Activated CD8-positive, alpha-beta T cell treated with anti-CD3 and anti-CD28 coated beads for 36 hours (primary cell): Measurements from ENCODE around the gene IFT57. TPM values are rescaled to one million over a fixed set of nuclear protein-coding genes. Genes with fewer than 3 reads are reported as not detected.

Experiments used
- ATAC-seq: fragments of 200-7000 bp; cut with Tn5 transposase; one replicate; pipeline ENCODE4 v1.10.0; 2021; ENCODE audit warnings: mild to moderate bottlenecking, moderate library complexity
- CTCF ChIA-PET: fragments of 350-600 bp; sonication (Branson Sonifier 250); formaldehyde crosslinking; loops from one replicate; lab custom pipeline; 2021; ENCODE audit warnings: antibody characterized with exemption; lab: Charles Lee
- POLR2A ChIA-PET: fragments of 350-600 bp; sonication (Branson Sonifier 250); formaldehyde crosslinking; loops from one replicate; lab custom pipeline; 2021; ENCODE audit warnings: antibody characterized with exemption; lab: Charles Lee
- DNase-seq: peaks from one replicate; pipeline ENCODE4 v3.0.0-alpha.2; 2020
- H3K27ac Mint-ChIP-seq: one replicate; pipeline ENCODE4 v1.8.0; 2021; ENCODE audit warnings: mild to moderate bottlenecking, mixed read lengths
- H3K27me3 Mint-ChIP-seq: one replicate; pipeline ENCODE4 v1.8.0; 2021; ENCODE audit warnings: mixed read lengths
- H3K36me3 Mint-ChIP-seq: one replicate; pipeline ENCODE4 v1.8.0; 2021; ENCODE audit warnings: low read depth, mixed read lengths
- H3K4me1 Mint-ChIP-seq: one replicate; pipeline ENCODE4 v1.8.0; 2021; ENCODE audit warnings: low read depth, mixed read lengths
- H3K4me3 Mint-ChIP-seq: one replicate; pipeline ENCODE4 v1.8.0; 2021; ENCODE audit warnings: mild to moderate bottlenecking, moderate library complexity, mixed read lengths
- H3K9me3 Mint-ChIP-seq: one replicate; pipeline ENCODE4 v1.8.0; 2021; ENCODE audit warnings: mixed read lengths
- CTCF ChIP-seq: fragments of 200-600 bp; IDR thresholded peaks from one replicate; pipeline ENCODE4 v1.8.0; 2022; ENCODE audit warnings: antibody characterized with exemption, mild to moderate bottlenecking
- intact Hi-C: fragments of 100-400 bp; cut with micrococcal nuclease; formaldehyde crosslinking; loops from one replicate; pipeline ENCODE4 v1.10.0; 2022
- total RNA-seq, 2 experiments: library from RNA; stranded (reverse); gene quantifications; one replicate each; pipeline ENCODE4 v1.2.3, GENCODE V29; 2021

The IFT57 gene
- total RNA-seq, 2 experiments from 2014 or later = 30.9 to 35.3 TPM

GRCh38 chr3:108164391-108164790, 57.8 kb downstream of the IFT57 start:
- ATAC-seq = no peak

GRCh38 chr3:108159865-108160264, 62.4 kb downstream of the IFT57 start:
- intact Hi-C loops = loop anchor here (10.0 kb wide), 2 partner anchors 165 to 245 kb away; no protein-coding TSS in a partner anchor
- Mint-ChIP-seq H3K27ac (no peak overlapping the region), H3K27me3 (no peaks in the 10 kb centered on the region), H3K9me3 (no peaks in the 10 kb centered on the region), H3K4me1 (peaks cover 8% of the 10 kb centered on the region), H3K36me3 (peaks cover 14% of the 10 kb centered on the region), H3K4me3 (no peak overlapping the region)
- TF ChIP-seq CTCF = no peak
- DNase-seq (no peak), ATAC-seq (no peak)
- POLR2A ChIA-PET = no interaction called here
- CTCF ChIA-PET = no interaction called here

More at GRCh38 chr3:108164391-108164790, 57.8 kb downstream of the IFT57 start:
- Mint-ChIP-seq H3K9me3 (no peaks in the 10 kb centered on the region), H3K4me3 (no peak overlapping the region), H3K36me3 (peaks cover 28% of the 10 kb centered on the region), H3K27me3 (no peaks in the 10 kb centered on the region), H3K4me1 (peaks cover 5% of the 10 kb centered on the region), H3K27ac (no peak overlapping the region)
- CTCF ChIA-PET = interaction anchor here (0.6 to 3.2 kb wide), 3 partner anchors 11 to 313 kb away, joined by 3 to 30 read pairs (median 7); no protein-coding TSS in a partner anchor
- intact Hi-C loops = no loop called here
- TF ChIP-seq CTCF = no peak
- POLR2A ChIA-PET = no interaction called here
- DNase-seq = no peak

DNA sequence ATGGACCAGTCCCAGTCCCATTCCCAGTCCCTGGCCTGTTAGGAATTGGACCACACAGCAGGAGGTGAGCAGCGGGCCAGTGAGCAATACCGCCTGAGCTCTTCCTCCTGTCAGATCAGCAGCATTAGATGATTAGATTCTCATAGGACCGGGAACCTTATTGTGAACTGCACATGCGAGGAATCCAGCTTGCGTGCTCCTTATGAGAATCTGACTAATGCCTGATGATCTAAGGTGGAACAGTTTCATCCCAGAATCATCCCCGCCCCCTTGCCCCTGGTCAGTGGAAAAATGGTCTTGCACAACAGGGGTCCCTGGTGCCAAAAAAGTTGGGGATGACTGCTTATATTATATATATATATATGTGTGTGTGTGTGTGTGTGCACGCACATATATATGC, 63.1 kb downstream of the IFT57 start:
- DNase-seq (no peak), ATAC-seq (no peak)
- intact Hi-C loops = loop anchor here (10.0 kb wide), 2 partner anchors 166 to 246 kb away; no protein-coding TSS in a partner anchor
- no peaks in the 10 kb centered on the region for H3K9me3 Mint-ChIP-seq
- POLR2A ChIA-PET = no interaction called here
- CTCF ChIA-PET = interaction anchor here (3.3 kb wide), 1 partner anchor 319 kb away, joined by 15 read pairs; no protein-coding TSS in a partner anchor
- peaks cover 8% of the 10 kb centered on the region for H3K4me1 Mint-ChIP-seq
- H3K27me3 Mint-ChIP-seq = no peaks in the 10 kb centered on the region
- peaks cover 14% of the 10 kb centered on the region for H3K36me3 Mint-ChIP-seq
- no peak overlapping the region for H3K27ac Mint-ChIP-seq
- no peak for TF ChIP-seq CTCF
- H3K4me3 Mint-ChIP-seq = no peak overlapping the region

DNA sequence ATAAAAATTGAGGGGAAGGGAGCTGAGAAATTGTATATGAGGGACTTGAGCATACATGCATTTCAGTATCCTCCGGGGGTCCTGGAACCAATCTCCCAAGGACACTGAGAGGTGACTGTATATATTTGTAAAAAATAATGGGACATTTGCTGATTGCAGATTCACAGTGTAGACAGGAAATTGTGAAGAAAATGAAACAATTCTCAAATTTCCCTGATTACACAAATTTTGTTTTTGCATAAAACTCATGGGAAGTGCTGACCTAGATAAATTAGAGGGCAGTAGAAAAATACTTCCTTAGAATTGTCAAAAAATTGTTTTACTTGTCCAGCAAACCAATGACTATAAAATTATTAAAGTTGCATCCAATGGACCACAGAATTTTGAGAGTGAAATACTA, 64.0 kb downstream of the IFT57 start:
- ATAC-seq (no peak), DNase-seq (no peak)
- intact Hi-C loops = loop anchor here (10.0 kb wide), 2 partner anchors 167 to 247 kb away; no protein-coding TSS in a partner anchor
- Mint-ChIP-seq H3K36me3 (peaks cover 14% of the 10 kb centered on the region), H3K27me3 (no peaks in the 10 kb centered on the region), H3K4me1 (peaks cover 9% of the 10 kb centered on the region), H3K9me3 (no peaks in the 10 kb centered on the region), H3K4me3 (no peak overlapping the region), H3K27ac (no peak overlapping the region)
- ChIA-PET CTCF (interaction anchor here (0.9 to 3.3 kb wide), 5 partner anchors 20 to 319 kb away, joined by 3 to 15 read pairs (median 3); no protein-coding TSS in a partner anchor), POLR2A (no interaction called here)
- TF ChIP-seq CTCF = no peak

- H3K9me3 Mint-ChIP-seq = no peaks in the 10 kb centered on the region
- no peak overlapping the region for H3K4me3 Mint-ChIP-seq
- CTCF ChIA-PET = interaction anchor here (0.8 to 3.3 kb wide), 5 partner anchors 11 to 320 kb away, joined by 3 to 15 read pairs (median 3); no protein-coding TSS in a partner anchor
- POLR2A ChIA-PET = interaction anchor here (0.7 to 1.6 kb wide), 3 partner anchors 15 to 32 kb away, joined by 3 to 4 read pairs (median 3); no protein-coding TSS in a partner anchor
- intact Hi-C loops = loop anchor here (10.0 kb wide), 2 partner anchors 168 to 248 kb away; no protein-coding TSS in a partner anchor
- no peak for DNase-seq
- no peak for TF ChIP-seq CTCF
- ATAC-seq = no peak
- peaks cover 12% of the 10 kb centered on the region for H3K36me3 Mint-ChIP-seq
- H3K27ac Mint-ChIP-seq = no peak overlapping the region
- H3K27me3 Mint-ChIP-seq = no peaks in the 10 kb centered on the region
- peaks cover 16% of the 10 kb centered on the region for H3K4me1 Mint-ChIP-seq
Measured at GRCh38 chr3:108157273-108157672, 65.0 kb downstream of the IFT57 start.
